IPS-20b (cell line): ENCODE data around the gene STRIP1.
"Not testable (repeated sequence)": the region's sequence is repeated elsewhere in the genome, so short reads cannot be mapped to it uniquely, and the experiment has no call there.

Source experiments
- H3K27ac ChIP-seq: one replicate; pipeline ENCODE4 v1.5.1; 2013; ENCODE audit warnings: low read length
- H3K27me3 ChIP-seq: 2 replicates; pipeline ENCODE4 v1.6.1; 2013; ENCODE audit warnings: mild to moderate bottlenecking, low read length, inconsistent platforms; ENCODE audit not compliant: insufficient read depth
- H3K36me3 ChIP-seq: 2 replicates; pipeline ENCODE4 v1.6.1; 2013; ENCODE audit warnings: low read depth, mild to moderate bottlenecking, inconsistent platforms, low read length, moderate library complexity; ENCODE audit not compliant: insufficient read depth
- H3K4me1 ChIP-seq: 2 replicates; pipeline ENCODE4 v1.6.1; 2013; ENCODE audit warnings: mild to moderate bottlenecking, control low read depth, inconsistent platforms, low read length, moderate library complexity; ENCODE audit not compliant: insufficient read depth
- H3K4me3 ChIP-seq: 2 replicates; pipeline ENCODE4 v1.5.1; 2013; ENCODE audit warnings: mild to moderate bottlenecking, low read length, inconsistent platforms
- H3K9ac ChIP-seq: 2 replicates; pipeline ENCODE4 v1.6.1; 2013; ENCODE audit warnings: low read depth, mild to moderate bottlenecking, inconsistent platforms, low read length, moderate library complexity
- H3K9me3 ChIP-seq: 2 replicates; pipeline ENCODE4 v1.6.1; 2013; ENCODE audit warnings: mild to moderate bottlenecking, low read depth, low read length, inconsistent platforms; ENCODE audit not compliant: insufficient read depth

The STRIP1 gene

DNA sequence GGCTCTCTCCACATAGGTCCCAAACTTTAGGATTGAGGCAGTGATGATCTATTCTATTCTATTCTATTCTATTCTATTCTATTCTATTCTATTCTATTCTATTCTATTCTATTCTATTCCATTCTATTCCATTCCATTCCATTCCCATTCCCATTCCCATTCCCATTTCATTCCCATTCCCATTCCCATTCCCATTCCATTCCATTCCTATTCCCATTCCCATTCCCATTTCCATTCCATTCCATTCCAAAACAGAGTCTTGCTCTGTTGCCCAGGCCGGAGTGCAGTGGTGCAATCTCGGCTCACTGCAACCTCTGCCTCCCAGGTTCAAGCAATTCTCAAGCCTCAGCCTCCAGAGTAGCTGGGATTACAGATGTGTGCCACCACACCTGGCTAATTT, 45.6 kb downstream of the STRIP1 start:
- H3K27me3 ChIP-seq = peaks cover 100% of the 10 kb centered on the region

GRCh38 chr1:110081061-110081460, 46.6 kb downstream of the STRIP1 start:
- Histone ChIP-seq H3K4me1 (peaks cover 5% of the 10 kb centered on the region; the same call in 1 of the 2 replicates), H3K27me3 (peaks cover 100% of the 10 kb centered on the region), H3K27ac (no peak overlapping the region), H3K36me3 (no peaks in the 10 kb centered on the region), H3K9me3 (no peaks in the 10 kb centered on the region; the same call in 1 of the 2 replicates), H3K4me3 (no peak overlapping the region), H3K9ac (no peak overlapping the region)

More for the DNA sequence above, 45.6 kb downstream of the STRIP1 start:
- not testable (repeated sequence) for H3K36me3 ChIP-seq, H3K9me3 ChIP-seq, H3K9ac ChIP-seq, H3K4me3 ChIP-seq, H3K4me1 ChIP-seq, H3K27ac ChIP-seq

DNA sequence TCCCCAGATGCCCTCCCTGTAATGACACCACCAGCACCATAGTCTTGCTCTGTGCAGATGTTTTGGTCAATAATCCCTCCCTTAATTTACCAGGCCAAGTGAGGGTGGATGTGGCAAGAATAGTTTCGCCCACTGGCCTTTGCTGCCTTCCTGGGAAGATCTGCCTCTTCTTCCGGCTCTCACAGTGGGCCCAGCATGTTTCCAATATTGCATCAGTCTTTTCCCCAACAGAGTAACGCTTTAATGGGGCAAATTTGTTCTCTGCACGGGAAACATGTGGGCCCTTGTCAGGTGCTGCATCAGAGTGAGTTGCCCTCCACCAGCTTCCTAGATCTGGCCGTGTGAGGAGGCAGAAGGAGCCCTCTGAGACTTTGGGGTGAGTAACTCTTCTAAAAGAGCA, 48.1 kb downstream of the STRIP1 start:
- H3K27ac ChIP-seq = no peak overlapping the region
- no peak overlapping the region for H3K9ac ChIP-seq
- H3K4me1 ChIP-seq = peaks cover 5% of the 10 kb centered on the region; the same call in 1 of the 2 replicates
- no peaks in the 10 kb centered on the region for H3K36me3 ChIP-seq
- no peaks in the 10 kb centered on the region; the same call in 1 of the 2 replicates for H3K9me3 ChIP-seq
- no peak overlapping the region for H3K4me3 ChIP-seq
- peaks cover 100% of the 10 kb centered on the region for H3K27me3 ChIP-seq

DNA sequence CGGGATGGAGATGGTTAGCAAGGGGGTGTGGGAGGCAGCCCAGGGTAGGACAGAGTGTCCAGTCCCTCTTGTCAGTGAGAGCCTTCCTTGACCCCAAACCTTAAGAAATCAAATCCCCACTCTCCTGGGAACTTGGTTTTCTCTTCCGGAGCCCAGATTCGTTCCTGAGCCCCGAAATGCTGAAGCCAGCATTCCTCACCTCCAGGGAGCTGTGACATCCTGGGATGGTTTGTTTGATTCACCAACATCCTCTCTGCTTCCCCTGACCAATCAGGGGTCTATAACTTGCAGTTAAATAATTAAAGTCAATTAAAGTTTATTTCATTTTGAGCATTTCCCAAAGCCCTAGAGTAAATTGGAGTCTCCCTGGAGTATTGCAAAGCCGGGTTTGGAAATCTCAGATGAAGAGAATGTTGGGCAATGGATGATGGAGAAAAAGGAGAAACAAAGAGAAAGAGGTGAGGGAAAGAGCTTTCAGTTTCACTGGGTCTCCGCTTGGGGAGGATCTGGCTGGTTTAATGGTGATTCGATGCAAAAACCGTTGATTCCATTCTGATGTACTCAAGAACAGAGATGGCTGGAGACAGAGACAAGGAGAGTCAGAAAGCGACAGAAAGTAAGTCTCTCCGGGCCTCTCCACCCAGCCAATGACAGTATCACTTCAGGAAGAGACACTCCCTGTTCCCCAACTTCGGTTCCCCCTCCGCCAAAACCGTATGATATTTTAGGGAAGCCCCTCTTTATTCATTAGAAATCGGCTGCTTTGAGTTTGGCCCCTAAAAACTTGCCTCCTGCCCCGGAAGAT, 48.8 kb downstream of the STRIP1 start:
- Histone ChIP-seq H3K27me3 (peaks cover 97% of the 10 kb centered on the region), H3K9me3 (no peaks in the 10 kb centered on the region; the same call in 1 of the 2 replicates), H3K36me3 (no peaks in the 10 kb centered on the region), H3K27ac (no peak overlapping the region), H3K4me1 (peaks cover 5% of the 10 kb centered on the region; the same call in 1 of the 2 replicates), H3K9ac (no peak overlapping the region), H3K4me3 (peak overlapping the region; percentile 43)

GRCh38 chr1:110083866-110084226, 49.4 kb downstream of the STRIP1 start:
- Histone ChIP-seq H3K36me3 (no peaks in the 10 kb centered on the region), H3K4me1 (peaks cover 5% of the 10 kb centered on the region; the same call in 1 of the 2 replicates), H3K4me3 (peak overlapping the region; percentile 43; the same call in 1 of the 2 replicates), H3K9me3 (no peaks in the 10 kb centered on the region; the same call in 1 of the 2 replicates), H3K9ac (no peak overlapping the region), H3K27me3 (peaks cover 92% of the 10 kb centered on the region), H3K27ac (no peak overlapping the region)

DNA sequence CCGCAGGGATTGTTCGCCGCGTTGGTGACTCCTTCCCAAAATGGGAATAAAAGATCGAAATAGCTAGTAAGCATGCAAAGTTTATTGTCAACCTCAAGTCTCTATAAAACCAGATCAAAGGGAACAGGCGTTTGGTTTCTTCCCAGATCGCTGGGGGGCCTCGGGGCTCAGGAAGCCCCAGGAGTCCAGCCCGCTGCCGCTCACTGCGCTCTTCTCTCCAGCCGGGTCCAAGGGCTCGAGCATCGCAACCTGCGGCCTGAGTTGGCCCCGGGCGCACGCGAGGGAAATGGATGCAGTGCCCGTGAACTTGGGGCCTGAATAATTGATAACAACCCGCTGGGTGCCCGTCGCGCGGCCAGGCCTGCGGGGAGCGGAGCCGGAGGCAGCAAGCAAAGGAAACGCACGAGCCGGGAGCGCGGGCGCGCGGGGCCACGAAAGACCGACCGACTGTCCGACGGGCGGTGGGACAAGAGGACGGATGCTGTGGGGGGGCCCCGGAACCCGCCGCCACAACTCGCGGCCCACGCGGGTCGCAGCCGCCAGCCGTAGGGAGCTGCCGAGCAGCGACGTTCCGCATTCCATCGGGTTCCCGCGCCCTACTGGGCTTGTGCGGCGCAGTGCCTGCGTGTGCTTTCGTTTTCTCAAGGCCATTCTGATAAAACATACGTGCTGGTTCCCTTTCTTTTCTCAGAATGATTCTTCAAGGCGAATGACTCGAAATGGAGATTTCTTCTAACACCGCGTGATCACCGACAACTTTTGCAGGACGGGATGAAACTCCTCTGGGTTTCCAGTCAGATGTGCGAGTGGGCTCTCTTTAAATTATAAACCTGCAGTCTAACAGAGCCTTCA, 50.0 kb downstream of the STRIP1 start:
- peak overlapping the region; percentile 35 for H3K4me3 ChIP-seq
- no peaks in the 10 kb centered on the region; the same call in 1 of the 2 replicates for H3K9me3 ChIP-seq
- no peak overlapping the region for H3K9ac ChIP-seq
- H3K27me3 ChIP-seq = peaks cover 86% of the 10 kb centered on the region
- H3K27ac ChIP-seq = no peak overlapping the region
- H3K36me3 ChIP-seq = no peaks in the 10 kb centered on the region
- H3K4me1 ChIP-seq = peaks cover 5% of the 10 kb centered on the region; the same call in 1 of the 2 replicates

DNA sequence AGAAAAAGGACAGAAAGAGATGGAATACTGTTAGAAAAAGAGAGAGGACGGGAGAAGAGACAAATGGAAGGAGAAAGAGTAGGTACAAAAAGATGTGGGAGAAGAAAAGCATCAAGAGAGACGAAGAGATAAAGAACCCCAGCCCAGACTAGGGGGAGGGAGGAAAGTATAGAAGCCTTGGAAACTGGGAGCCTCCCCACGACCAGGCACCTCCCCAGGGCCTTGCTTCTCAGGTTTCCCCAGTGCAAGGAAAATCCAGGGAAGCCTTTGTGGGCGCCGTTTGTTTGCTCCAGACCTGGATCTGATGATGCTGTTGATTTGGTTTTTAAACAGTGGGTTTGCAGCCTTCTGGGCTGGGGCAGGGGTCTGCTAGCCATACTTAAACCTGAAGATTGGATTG, 51.2 kb downstream of the STRIP1 start:
- no peaks in the 10 kb centered on the region; the same call in 1 of the 2 replicates for H3K9me3 ChIP-seq
- H3K9ac ChIP-seq = no peak overlapping the region
- H3K4me3 ChIP-seq = no peak overlapping the region
- no peak overlapping the region for H3K27ac ChIP-seq
- peaks cover 5% of the 10 kb centered on the region; the same call in 1 of the 2 replicates for H3K4me1 ChIP-seq
- H3K36me3 ChIP-seq = no peaks in the 10 kb centered on the region
- peaks cover 74% of the 10 kb centered on the region for H3K27me3 ChIP-seq

DNA sequence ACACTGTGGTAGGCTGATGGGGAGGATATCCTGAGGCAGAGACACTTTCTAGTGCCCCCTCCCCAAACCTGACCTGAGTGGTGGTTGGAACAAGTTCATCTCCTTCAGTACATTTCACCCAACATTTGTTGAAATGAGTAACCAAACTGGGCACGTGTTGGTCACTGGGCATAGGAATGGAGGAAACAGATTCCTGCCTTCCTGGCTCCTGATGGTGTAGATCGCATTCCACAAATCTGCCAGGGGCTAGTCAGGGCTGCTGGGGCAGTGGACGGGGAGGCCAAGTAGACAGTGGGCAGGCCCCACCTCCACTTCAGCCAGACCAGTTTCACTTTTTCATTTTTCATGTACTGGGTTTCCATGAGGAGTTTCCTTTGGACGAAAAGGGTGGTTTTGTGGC, 52.5 kb downstream of the STRIP1 start:
- Histone ChIP-seq H3K36me3 (no peaks in the 10 kb centered on the region), H3K9me3 (no peaks in the 10 kb centered on the region; the same call in 1 of the 2 replicates), H3K27me3 (peaks cover 68% of the 10 kb centered on the region), H3K4me1 (peaks cover 5% of the 10 kb centered on the region; the same call in 1 of the 2 replicates), H3K27ac (no peak overlapping the region), H3K4me3 (no peak overlapping the region), H3K9ac (no peak overlapping the region)

- Histone ChIP-seq H3K36me3 (no peaks in the 10 kb centered on the region), H3K9me3 (no peaks in the 10 kb centered on the region; the same call in 1 of the 2 replicates), H3K4me3 (no peak overlapping the region), H3K27me3 (peaks cover 63% of the 10 kb centered on the region), H3K4me1 (peaks cover 4% of the 10 kb centered on the region; the same call in 1 of the 2 replicates), H3K27ac (no peak overlapping the region), H3K9ac (no peak overlapping the region)
Observed at GRCh38 chr1:110087812-110088738, 53.7 kb downstream of the STRIP1 start.

DNA sequence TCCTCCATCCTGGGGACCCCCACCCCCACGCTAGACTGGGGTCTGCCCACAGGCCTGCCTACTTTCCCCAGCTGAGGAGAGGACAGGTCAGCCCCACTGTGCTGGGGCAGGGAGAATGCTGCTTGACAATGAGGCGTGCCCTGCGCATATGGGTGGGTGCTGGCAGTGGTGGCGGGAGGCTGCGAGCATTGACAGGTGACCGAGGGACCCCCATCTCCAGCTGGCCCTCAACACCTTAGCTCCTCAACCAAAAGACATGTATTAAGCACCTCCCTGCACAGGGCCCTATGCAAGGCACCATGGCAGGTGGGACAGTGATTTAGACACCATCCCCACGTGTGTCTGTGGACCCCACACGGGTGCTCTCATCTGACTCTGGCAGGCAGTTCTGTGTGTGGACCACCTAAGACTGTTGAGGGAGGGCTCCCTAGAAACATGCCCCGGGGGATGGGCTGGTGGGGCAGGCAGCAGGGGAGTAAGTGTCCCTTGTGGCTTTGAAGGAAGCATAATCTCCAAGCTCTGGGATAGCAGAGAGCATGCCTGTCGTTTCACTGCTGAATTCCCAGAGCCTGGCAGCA, 54.4 kb downstream of the STRIP1 start:
- no peaks in the 10 kb centered on the region for H3K36me3 ChIP-seq
- H3K4me1 ChIP-seq = no peaks in the 10 kb centered on the region; the same call in 1 of the 2 replicates
- H3K4me3 ChIP-seq = no peak overlapping the region
- H3K27ac ChIP-seq = no peak overlapping the region
- H3K9me3 ChIP-seq = no peaks in the 10 kb centered on the region; the same call in 1 of the 2 replicates
- no peak overlapping the region for H3K9ac ChIP-seq
- H3K27me3 ChIP-seq = peaks cover 55% of the 10 kb centered on the region
